IMR-90 (cell line): Measurements from ENCODE around the gene RORC.

ENCODE experiments used
- BHLHE40 ChIP-seq: fragments of 150-350 bp; IDR thresholded peaks from 2 replicates; pipeline ENCODE4 v1.6.1; 2016; ENCODE audit warnings: mild to moderate bottlenecking, low read depth, low read length
- CTCF ChIP-seq: conservative IDR thresholded peaks from 2 replicates; pipeline ENCODE4 v1.5.1; 2012; ENCODE audit warnings: mild to moderate bottlenecking, low read depth, low read length, improper control_type of control experiment
- MAZ ChIP-seq: IDR thresholded peaks from 2 replicates; pipeline ENCODE4 v1.6.1; 2012; ENCODE audit warnings: low read depth, mild to moderate bottlenecking, low read length, improper control_type of control experiment, moderate library complexity, borderline replicate concordance
- POLR2A ChIP-seq: IDR thresholded peaks from 2 replicates; pipeline ENCODE4 v1.6.1; 2012; ENCODE audit warnings: mild to moderate bottlenecking, low read depth, low read length

GRCh38 chr1:151837197-151837596 is 5.6 kb upstream of the RORC start:
- TF ChIP-seq MAZ = no peak
- no peak for TF ChIP-seq CTCF
- TF ChIP-seq POLR2A = no peak
- TF ChIP-seq BHLHE40 = no peak
